Activated CD4-positive, alpha-beta T cell treated with anti-CD3 and anti-CD28 coated beads, Interleukin-2, amount 10 ng/mL, durations not matched to agents 7 days and 5 days (primary cell): ENCODE data around the gene LLCFC1. TPM values are rescaled to one million over a fixed set of nuclear protein-coding genes. Genes with fewer than 3 reads are reported as not detected.

Source experiments
- CTCF ChIA-PET: fragments of 350-600 bp; sonication (Branson Sonifier 250); formaldehyde crosslinking; loops from one replicate; lab custom pipeline; 2021; ENCODE audit warnings: antibody characterized with exemption; lab: Charles Lee
- POLR2A ChIA-PET: fragments of 350-600 bp; sonication (Branson Sonifier 250); formaldehyde crosslinking; loops from one replicate; lab custom pipeline; 2021; ENCODE audit warnings: antibody characterized with exemption; lab: Charles Lee
- DNase-seq: peaks from one replicate; pipeline ENCODE4 v3.0.0-alpha.2; 2020
- H3K27ac Mint-ChIP-seq: one replicate; pipeline ENCODE4 v1.8.0; 2021; ENCODE audit warnings: mild to moderate bottlenecking, moderate library complexity, mixed read lengths
- H3K27me3 Mint-ChIP-seq: one replicate; pipeline ENCODE4 v1.8.0; 2021; ENCODE audit warnings: mixed read lengths
- H3K36me3 Mint-ChIP-seq: one replicate; pipeline ENCODE4 v1.8.0; 2021; ENCODE audit warnings: low read depth, mixed read lengths
- H3K4me1 Mint-ChIP-seq: one replicate; pipeline ENCODE4 v1.8.0; 2021; ENCODE audit warnings: mixed read lengths
- H3K4me3 Mint-ChIP-seq: one replicate; pipeline ENCODE4 v1.8.0; 2021; ENCODE audit warnings: mild to moderate bottlenecking, moderate library complexity, mixed read lengths
- H3K9me3 Mint-ChIP-seq: one replicate; pipeline ENCODE4 v1.8.0; 2021; ENCODE audit warnings: mixed read lengths
- total RNA-seq, 2 experiments: library from RNA; stranded (reverse); gene quantifications; one replicate each; pipeline ENCODE4 v1.2.3, GENCODE V29; 2021

LLCFC1 gene
- total RNA-seq, 2 experiments from 2014 or later, result not detected

GRCh38 chr7:142916508-142916907 is 22.8 kb upstream of the LLCFC1 start:
- no peaks in the 10 kb centered on the region for H3K9me3 Mint-ChIP-seq
- peaks cover 13% of the 10 kb centered on the region for H3K27me3 Mint-ChIP-seq
- DNase-seq, result no peak
- H3K36me3 Mint-ChIP-seq, result no peaks in the 10 kb centered on the region
- ChIA-PET POLR2A (no interaction called here), CTCF (interaction anchor here (0.7 to 1.1 kb wide), 2 partner anchors 11 to 18 kb away, joined by 3 read pairs; no protein-coding TSS in a partner anchor)
- no peak overlapping the region for H3K27ac Mint-ChIP-seq
- H3K4me3 Mint-ChIP-seq, result no peak overlapping the region
- no peaks in the 10 kb centered on the region for H3K4me1 Mint-ChIP-seq

GRCh38 chr7:142917447-142917846 is 21.8 kb upstream of the LLCFC1 start:
- H3K4me3 Mint-ChIP-seq, result no peak overlapping the region
- no peaks in the 10 kb centered on the region for H3K36me3 Mint-ChIP-seq
- ChIA-PET POLR2A (no interaction called here), CTCF (no interaction called here)
- peaks cover 11% of the 10 kb centered on the region for H3K27me3 Mint-ChIP-seq
- H3K27ac Mint-ChIP-seq, result no peak overlapping the region
- no peaks in the 10 kb centered on the region for H3K4me1 Mint-ChIP-seq
- H3K9me3 Mint-ChIP-seq, result no peaks in the 10 kb centered on the region
- no peak for DNase-seq

- no peak for DNase-seq
- POLR2A ChIA-PET, result no interaction called here
Observed at GRCh38 chr7:142918901-142919300, 20.4 kb upstream of the LLCFC1 start.

DNA sequence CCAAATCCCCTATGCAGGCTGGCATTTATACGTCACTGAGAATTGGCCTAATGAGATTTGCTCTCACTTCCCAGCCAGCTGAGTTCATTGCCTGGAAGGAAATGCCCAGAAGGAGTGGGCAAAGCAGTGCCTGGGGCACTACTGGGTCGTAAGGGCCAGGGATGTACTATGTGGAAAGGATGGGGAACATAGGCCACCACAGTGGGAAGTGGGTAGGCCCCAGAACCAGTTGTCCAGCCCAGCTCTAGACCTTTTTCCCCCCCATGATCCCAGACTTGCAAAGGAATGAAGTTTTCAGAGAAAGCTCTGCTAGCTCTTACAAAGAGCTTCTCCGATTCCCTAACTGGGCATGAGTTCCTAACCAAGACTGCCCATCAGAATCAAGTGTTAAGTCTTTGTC is 19.6 kb upstream of the LLCFC1 start:
- no peaks in the 10 kb centered on the region for H3K4me1 Mint-ChIP-seq
- no peak for DNase-seq
- POLR2A ChIA-PET, result interaction anchor here (0.6 kb wide), 1 partner anchor 79 kb away, joined by 3 read pairs; no protein-coding TSS in a partner anchor
- peaks cover 11% of the 10 kb centered on the region for H3K27me3 Mint-ChIP-seq
- no peaks in the 10 kb centered on the region for H3K36me3 Mint-ChIP-seq
- H3K4me3 Mint-ChIP-seq, result no peak overlapping the region
- no peak overlapping the region for H3K27ac Mint-ChIP-seq
- CTCF ChIA-PET, result no interaction called here
- H3K9me3 Mint-ChIP-seq, result no peaks in the 10 kb centered on the region

More at GRCh38 chr7:142918901-142919300, 20.4 kb upstream of the LLCFC1 start:
- CTCF ChIA-PET, result no interaction called here
- Mint-ChIP-seq H3K4me3 (no peak overlapping the region), H3K27me3 (peaks cover 11% of the 10 kb centered on the region), H3K36me3 (no peaks in the 10 kb centered on the region), H3K27ac (no peak overlapping the region), H3K4me1 (no peaks in the 10 kb centered on the region), H3K9me3 (no peaks in the 10 kb centered on the region)

GRCh38 chr7:142923391-142923790 is 15.9 kb upstream of the LLCFC1 start:
- Mint-ChIP-seq H3K36me3 (no peaks in the 10 kb centered on the region), H3K27me3 (peaks cover 7% of the 10 kb centered on the region), H3K4me3 (no peak overlapping the region), H3K4me1 (no peaks in the 10 kb centered on the region), H3K9me3 (no peaks in the 10 kb centered on the region), H3K27ac (no peak overlapping the region)
- DNase-seq, result no peak
- ChIA-PET POLR2A (no interaction called here), CTCF (no interaction called here)

DNA sequence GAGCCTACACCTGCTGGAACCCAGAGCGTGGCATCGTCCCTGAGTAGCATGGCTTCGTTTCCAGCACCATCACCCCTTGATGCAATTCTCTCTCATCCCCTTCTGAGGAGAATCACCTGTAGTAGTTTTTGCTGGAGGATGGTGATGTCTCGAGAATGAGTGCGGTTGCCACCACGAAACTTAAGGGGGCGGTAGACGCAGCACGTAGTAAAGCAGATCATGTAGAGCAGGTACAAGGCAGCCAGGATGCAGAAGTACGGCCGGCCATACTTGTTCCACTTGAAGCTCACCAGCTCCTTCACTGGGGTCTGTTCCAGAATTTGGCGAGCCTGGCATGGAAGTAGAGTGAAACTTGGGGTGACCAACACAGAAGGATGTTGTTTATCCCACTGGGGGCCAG is 13.9 kb upstream of the LLCFC1 start:
- no peaks in the 10 kb centered on the region for H3K4me1 Mint-ChIP-seq

DNA sequence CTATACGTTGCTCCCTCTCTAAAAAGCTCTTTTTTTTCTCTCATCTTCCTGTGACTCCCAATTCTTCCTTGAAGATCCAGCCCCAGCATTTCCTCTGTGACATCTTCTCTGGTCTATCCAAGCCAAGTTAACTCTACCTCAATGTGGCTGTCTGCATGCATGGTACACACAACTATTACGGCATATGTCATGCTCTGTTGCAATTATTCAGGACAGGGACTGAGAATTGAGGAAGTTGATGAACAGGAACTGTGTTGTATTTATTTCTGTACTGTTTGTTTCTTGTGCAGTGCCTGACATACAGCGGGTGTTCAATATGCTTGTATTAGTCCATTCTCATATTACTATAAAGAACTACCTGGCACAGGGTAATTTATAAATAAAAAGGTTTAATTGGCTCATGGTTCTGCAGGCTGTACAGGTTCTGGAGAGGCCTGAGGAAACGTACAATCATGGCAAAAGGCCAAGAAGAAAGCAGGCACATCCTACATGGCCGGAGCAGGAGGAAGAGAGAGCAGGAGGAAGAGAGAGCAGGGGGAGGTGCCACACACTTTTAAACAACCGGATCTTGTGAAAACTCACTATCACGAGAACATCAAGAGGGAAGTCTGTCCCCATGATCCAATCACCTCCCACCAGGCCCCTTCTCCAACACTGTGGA is 12.1 kb upstream of the LLCFC1 start:
- H3K27me3 Mint-ChIP-seq, result peaks cover 4% of the 10 kb centered on the region
- no peak overlapping the region for H3K4me3 Mint-ChIP-seq
- DNase-seq, result no peak
- H3K4me1 Mint-ChIP-seq, result no peaks in the 10 kb centered on the region
- H3K9me3 Mint-ChIP-seq, result no peaks in the 10 kb centered on the region
- ChIA-PET POLR2A (no interaction called here), CTCF (interaction anchor here (0.6 kb wide), 1 partner anchor 27 kb away, joined by 3 read pairs; no protein-coding TSS in a partner anchor)
- H3K36me3 Mint-ChIP-seq, result no peaks in the 10 kb centered on the region
- H3K27ac Mint-ChIP-seq, result no peak overlapping the region

More for the DNA sequence above, 13.9 kb upstream of the LLCFC1 start:
- Mint-ChIP-seq H3K9me3 (no peaks in the 10 kb centered on the region), H3K27ac (no peak overlapping the region), H3K4me3 (no peak overlapping the region), H3K27me3 (peaks cover 5% of the 10 kb centered on the region), H3K36me3 (no peaks in the 10 kb centered on the region)
- DNase-seq, result no peak
- ChIA-PET POLR2A (no interaction called here), CTCF (no interaction called here)

GRCh38 chr7:142927949-142928348 is 11.3 kb upstream of the LLCFC1 start:
- no peaks in the 10 kb centered on the region for H3K9me3 Mint-ChIP-seq
- no peak overlapping the region for H3K27ac Mint-ChIP-seq
- no peak for DNase-seq
- CTCF ChIA-PET, result no interaction called here
- no peaks in the 10 kb centered on the region for H3K4me1 Mint-ChIP-seq
- no peak overlapping the region for H3K4me3 Mint-ChIP-seq
- no peaks in the 10 kb centered on the region for H3K36me3 Mint-ChIP-seq
- POLR2A ChIA-PET, result no interaction called here
- peaks cover 4% of the 10 kb centered on the region for H3K27me3 Mint-ChIP-seq

DNA sequence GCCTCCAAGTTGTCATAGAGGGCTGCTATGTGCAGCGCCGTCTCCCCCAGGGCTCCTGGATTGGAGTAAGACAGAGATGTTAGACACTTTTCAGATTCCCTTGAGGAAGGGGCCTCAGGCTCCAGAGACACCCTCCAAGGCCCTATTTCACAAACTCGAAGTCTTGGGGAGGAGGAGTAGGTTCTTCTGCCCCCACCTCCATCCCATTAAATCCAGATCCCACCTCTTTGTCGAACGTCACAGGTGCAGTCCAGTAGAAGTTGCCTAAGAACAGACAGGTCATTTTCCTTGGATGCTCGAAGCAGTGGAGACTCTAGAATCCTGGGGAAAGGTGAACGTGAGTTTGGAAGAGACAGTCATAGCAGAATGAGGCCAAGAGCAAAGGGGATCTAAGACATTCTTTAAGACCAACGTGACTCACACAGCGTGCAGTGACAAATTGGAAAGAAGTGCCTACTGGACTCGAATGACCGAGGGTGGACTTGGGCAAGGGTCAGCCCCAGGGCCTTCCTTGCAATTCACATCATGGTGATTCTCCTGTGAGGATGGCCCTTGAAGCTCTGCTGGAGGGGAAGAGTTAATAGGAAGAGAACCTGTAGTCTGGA is 9.1 kb upstream of the LLCFC1 start:
- Mint-ChIP-seq H3K4me1 (no peaks in the 10 kb centered on the region), H3K9me3 (no peaks in the 10 kb centered on the region), H3K27me3 (peaks cover 2% of the 10 kb centered on the region), H3K36me3 (no peaks in the 10 kb centered on the region), H3K27ac (no peak overlapping the region), H3K4me3 (no peak overlapping the region)
- POLR2A ChIA-PET, result no interaction called here
- DNase-seq, result no peak
- CTCF ChIA-PET, result no interaction called here

GRCh38 chr7:142932386-142933091 is 6.7 kb upstream of the LLCFC1 start:
- Mint-ChIP-seq H3K4me1 (no peaks in the 10 kb centered on the region), H3K9me3 (no peaks in the 10 kb centered on the region), H3K27ac (no peak overlapping the region), H3K27me3 (no peaks in the 10 kb centered on the region), H3K4me3 (no peak overlapping the region), H3K36me3 (no peaks in the 10 kb centered on the region)
- no peak for DNase-seq
- CTCF ChIA-PET, result interaction anchor here (1.2 kb wide), 1 partner anchor 398 kb away, joined by 3 read pairs; no protein-coding TSS in a partner anchor
- POLR2A ChIA-PET, result no interaction called here

GRCh38 chr7:142933092-142933475 is 6.2 kb upstream of the LLCFC1 start:
- CTCF ChIA-PET, result no interaction called here
- no peaks in the 10 kb centered on the region for H3K9me3 Mint-ChIP-seq
- H3K27me3 Mint-ChIP-seq, result no peaks in the 10 kb centered on the region
- no peaks in the 10 kb centered on the region for H3K4me1 Mint-ChIP-seq
- H3K27ac Mint-ChIP-seq, result no peak overlapping the region
- DNase-seq, result no peak
- POLR2A ChIA-PET, result no interaction called here
- H3K4me3 Mint-ChIP-seq, result no peak overlapping the region
- H3K36me3 Mint-ChIP-seq, result no peaks in the 10 kb centered on the region

DNA sequence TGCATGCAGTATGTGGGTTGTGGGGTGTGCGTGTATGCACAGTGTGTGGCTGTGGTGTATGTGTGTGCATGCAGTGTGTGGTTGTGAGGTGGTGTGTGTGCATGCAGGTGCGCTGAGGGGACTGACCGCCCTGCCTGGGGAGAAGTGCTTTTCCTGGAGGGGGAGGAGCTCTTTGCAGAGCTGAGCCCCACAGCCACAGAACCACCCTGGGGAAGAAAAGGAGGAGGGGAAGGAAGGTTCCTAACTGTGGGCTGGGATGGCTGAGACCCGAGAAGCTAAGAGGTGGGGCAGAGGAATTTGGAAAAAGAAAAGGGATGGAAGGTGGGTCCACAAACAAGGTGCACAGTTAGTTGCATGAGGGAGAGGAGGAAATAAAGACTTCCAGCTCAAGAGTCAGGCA is 5.7 kb upstream of the LLCFC1 start, which contains the start of gene TRPV5:
Gene TRPV5, minus strand, starts transcription at position 123 of the 400 bp plus-strand sequence. CDS start 287 bp downstream, outside the sequence.
- POLR2A ChIA-PET, result no interaction called here
- Mint-ChIP-seq H3K27me3 (no peaks in the 10 kb centered on the region), H3K4me1 (no peaks in the 10 kb centered on the region), H3K27ac (no peak within 1 kb of the TSS), H3K4me3 (no peak within 1 kb of the TSS), H3K36me3 (no peaks in the 10 kb centered on the region), H3K9me3 (no peaks in the 10 kb centered on the region)
- CTCF ChIA-PET, result interaction anchor here (0.7 kb wide), 1 partner anchor 9 kb away, joined by 3 read pairs; no protein-coding TSS in a partner anchor
- DNase-seq, result no peak

DNA sequence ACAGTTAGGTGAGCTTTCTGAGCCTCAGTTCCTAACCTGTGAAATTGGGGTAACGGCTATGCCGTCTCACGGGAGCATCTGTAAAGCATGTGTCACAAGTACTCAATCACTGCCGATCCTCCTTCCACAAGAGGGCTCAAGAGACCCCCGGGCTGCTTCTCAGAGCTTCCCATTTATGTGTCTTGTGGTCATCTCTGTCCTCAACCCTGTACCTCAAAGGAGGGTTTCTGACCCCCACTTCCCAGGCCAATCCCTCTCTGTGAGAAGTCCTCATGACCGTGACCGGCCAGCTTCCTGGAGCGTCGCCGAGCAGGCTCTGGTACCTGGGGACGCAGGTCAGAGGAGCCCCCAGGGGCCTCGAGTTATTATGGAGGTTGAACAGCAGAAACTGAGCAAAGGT is 5.2 kb upstream of the LLCFC1 start:
- Mint-ChIP-seq H3K27ac (no peak overlapping the region), H3K4me1 (no peaks in the 10 kb centered on the region), H3K9me3 (no peaks in the 10 kb centered on the region), H3K36me3 (no peaks in the 10 kb centered on the region), H3K4me3 (no peak overlapping the region), H3K27me3 (no peaks in the 10 kb centered on the region)
- CTCF ChIA-PET, result interaction anchor here (0.7 to 1.2 kb wide), 2 partner anchors 8 to 17 kb away, joined by 3 read pairs; no protein-coding TSS in a partner anchor
- POLR2A ChIA-PET, result no interaction called here
- DNase-seq, result no peak
